Pulmonary artery endothelial cell (primary cell): ENCODE data around the gene ASPSCR1. TPM values are rescaled to one million over a fixed set of nuclear protein-coding genes. Genes with fewer than 3 reads are reported as not detected.

ENCODE experiments used
- DNase-seq: peaks from one replicate; pipeline ENCODE4 v3.0.0-alpha.2; 2011; ENCODE audit warnings: low read depth, low spot score
- total RNA-seq: library from RNA; depleted of rRNA; stranded (reverse); fragments of >200 nt; gene quantifications from 2 replicates; pipeline ENCODE4 v1.2.3, GENCODE V29; 2014

Gene ASPSCR1
- total RNA-seq, 1 donor from 2014 or later = 25.5 TPM

DNA sequence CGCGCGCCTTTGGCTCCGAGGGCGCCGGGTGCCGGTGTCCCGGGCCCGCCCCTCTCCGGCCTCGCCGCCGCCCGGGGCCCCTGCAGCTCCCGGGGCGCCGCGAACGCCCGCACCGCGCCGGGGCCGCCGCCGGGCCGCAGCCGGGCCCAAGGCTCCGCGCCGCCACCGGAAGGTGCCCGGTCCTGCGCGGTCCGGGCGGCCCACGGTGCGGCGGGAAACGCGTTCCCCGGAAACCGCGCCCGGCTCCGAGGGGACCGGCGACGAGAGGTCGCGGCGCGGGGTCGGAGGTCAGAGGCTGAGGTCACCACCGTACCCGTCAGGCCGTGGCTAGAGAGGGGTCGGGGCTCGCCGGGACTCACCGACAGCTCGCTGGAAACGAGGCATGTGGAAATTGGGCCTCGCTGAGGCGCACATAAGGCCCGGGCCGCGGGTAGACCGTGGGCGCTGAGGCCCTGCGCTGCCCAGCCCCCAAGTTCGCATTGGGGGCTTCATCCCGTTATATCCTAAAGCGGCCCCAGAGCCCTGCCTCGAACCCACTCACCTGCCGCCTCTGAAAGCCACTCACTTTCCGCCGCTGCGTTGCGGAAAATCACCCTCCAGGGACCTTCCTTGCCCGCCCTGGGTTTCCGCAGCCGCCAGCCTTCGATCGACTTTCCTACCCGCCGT lies 88.3 kb downstream of the ASPSCR1 start, which contains the start of gene DUS1L:
DUS1L (minus strand) TSS at position 167 of the 666 bp plus-strand sequence. CDS start 745 bp downstream, outside the sequence.
- DNase-seq = no peak

Other genes with a start within 250 kb of the ASPSCR1 start
- not detected in 2 replicates for gene GCGR, start 173.5 kb upstream of the ASPSCR1 start, total RNA-seq
- 95.8 and 149 TPM in 2 replicates for gene MCRIP1, start 144.3 kb upstream of the ASPSCR1 start, total RNA-seq
- not detected in 2 replicates for gene PPP1R27, start 142.6 kb upstream of the ASPSCR1 start, total RNA-seq
- 1,184 and 1,197 TPM in 2 replicates for gene P4HB, start 117.1 kb upstream of the ASPSCR1 start, total RNA-seq
- 135 and 168 TPM in 2 replicates for gene ARHGDIA, start 106.3 kb upstream of the ASPSCR1 start, total RNA-seq
- gene ALYREF, start 86.0 kb upstream of the ASPSCR1 start, total RNA-seq = 228 and 268 TPM in 2 replicates
- gene ANAPC11, start 85.9 kb upstream of the ASPSCR1 start, total RNA-seq = 114 and 167 TPM in 2 replicates
- gene NPB, start 75.4 kb upstream of the ASPSCR1 start, total RNA-seq = 0.11 and 0.20 TPM in 2 replicates
- 46.2 and 53.6 TPM in 2 replicates for gene PCYT2, start 66.2 kb upstream of the ASPSCR1 start, total RNA-seq
- gene SIRT7, start 59.5 kb upstream of the ASPSCR1 start, total RNA-seq = 19.1 and 28.3 TPM in 2 replicates
- gene MAFG, start 49.9 kb upstream of the ASPSCR1 start, total RNA-seq = 18.3 and 24.2 TPM in 2 replicates
- gene PYCR1, start 40.3 kb upstream of the ASPSCR1 start, total RNA-seq = 98.3 and 122 TPM in 2 replicates
- not detected in 2 replicates for gene MYADML2, start 30.4 kb upstream of the ASPSCR1 start, total RNA-seq
- gene NOTUM, start 16.4 kb upstream of the ASPSCR1 start, total RNA-seq = 0.07 TPM in 1 of 2 replicates, not detected in the other
- gene CENPX, start 45.2 kb downstream of the ASPSCR1 start, total RNA-seq = 39.0 and 40.9 TPM in 2 replicates
- 20.2 and 30.5 TPM in 2 replicates for gene LRRC45, start 45.7 kb downstream of the ASPSCR1 start, total RNA-seq
- gene RAC3, start 54.0 kb downstream of the ASPSCR1 start, total RNA-seq = 16.9 and 45.4 TPM in 2 replicates
- gene DCXR, start 60.1 kb downstream of the ASPSCR1 start, total RNA-seq = 51.8 and 56.6 TPM in 2 replicates
- gene RFNG, start 74.2 kb downstream of the ASPSCR1 start, total RNA-seq = 25.7 and 29.9 TPM in 2 replicates
- gene GPS1, start 74.3 kb downstream of the ASPSCR1 start, total RNA-seq = 110 and 118 TPM in 2 replicates
- gene DUS1L, start 88.2 kb downstream of the ASPSCR1 start, total RNA-seq = 66.1 and 84.1 TPM in 2 replicates
- 98.9 and 106 TPM in 2 replicates for gene FASN, start 120.6 kb downstream of the ASPSCR1 start, total RNA-seq
- 6.9 and 9.3 TPM in 2 replicates for gene CCDC57, start 235.2 kb downstream of the ASPSCR1 start, total RNA-seq